8988T (cell line): Measurements from ENCODE around the gene GPC6.

ENCODE experiments used
- DNase-seq: peaks from one replicate; pipeline ENCODE4 v3.0.0; 2011

The GPC6 gene

GRCh38 chr13:93951108-93951507 lies 724.5 kb downstream of the GPC6 start:
- no peak for DNase-seq

GRCh38 chr13:93951951-93952350 lies 725.3 kb downstream of the GPC6 start:
- DNase-seq: no peak

- DNase-seq: no peak
These were observed 727.2 kb downstream of the GPC6 start for GRCh38 chr13:93953841-93954240.

- DNase-seq: no peak
These were observed 729.3 kb downstream of the GPC6 start for GRCh38 chr13:93955904-93956303.

- DNase-seq: no peak
These were observed 729.8 kb downstream of the GPC6 start for GRCh38 chr13:93956426-93956825.

GRCh38 chr13:93957371-93957770 lies 730.8 kb downstream of the GPC6 start:
- no peak for DNase-seq

GRCh38 chr13:93959796-93960533 lies 733.4 kb downstream of the GPC6 start:
- DNase-seq: no peak

- no peak for DNase-seq
These were observed 736.9 kb downstream of the GPC6 start for GRCh38 chr13:93963266-93964145.

GRCh38 chr13:93964146-93964512 lies 737.5 kb downstream of the GPC6 start:
- no peak for DNase-seq

- no peak for DNase-seq
These were observed 739.0 kb downstream of the GPC6 start for GRCh38 chr13:93965587-93965986.

GRCh38 chr13:93966267-93966936 lies 739.8 kb downstream of the GPC6 start:
- DNase-seq: no peak

GRCh38 chr13:93967286-93967685 lies 740.7 kb downstream of the GPC6 start:
- DNase-seq: no peak

GRCh38 chr13:93975242-93975641 lies 748.6 kb downstream of the GPC6 start:
- no peak for DNase-seq

- no peak for DNase-seq
These were observed 749.9 kb downstream of the GPC6 start for GRCh38 chr13:93976528-93976927.

- no peak for DNase-seq
These were observed 751.4 kb downstream of the GPC6 start for GRCh38 chr13:93977986-93978385.

- DNase-seq: no peak
These were observed 754.9 kb downstream of the GPC6 start for GRCh38 chr13:93981426-93981977.

GRCh38 chr13:93982179-93982918 lies 755.7 kb downstream of the GPC6 start:
- DNase-seq: no peak

GRCh38 chr13:93984052-93984451 lies 757.4 kb downstream of the GPC6 start:
- no peak for DNase-seq

- no peak for DNase-seq
These were observed 758.3 kb downstream of the GPC6 start for GRCh38 chr13:93984876-93985275.

GRCh38 chr13:93987458-93987857 lies 760.9 kb downstream of the GPC6 start:
- no peak for DNase-seq

GRCh38 chr13:93991569-93991968 lies 765.0 kb downstream of the GPC6 start:
- no peak for DNase-seq

- DNase-seq: no peak
These were observed 769.9 kb downstream of the GPC6 start for GRCh38 chr13:93996481-93996880.

GRCh38 chr13:94006296-94006695 lies 779.7 kb downstream of the GPC6 start:
- DNase-seq: no peak
